ENCODE data around the gene ABCA13. TPM values are rescaled to one million over a fixed set of nuclear protein-coding genes. Genes with fewer than 3 reads are reported as not detected.

ABCA13 gene
- total and polyA plus RNA-seq, 2 of the 4 experiments (the other 2 are of a cell fraction) = under 0.01 to 0.07 TPM

DNA sequence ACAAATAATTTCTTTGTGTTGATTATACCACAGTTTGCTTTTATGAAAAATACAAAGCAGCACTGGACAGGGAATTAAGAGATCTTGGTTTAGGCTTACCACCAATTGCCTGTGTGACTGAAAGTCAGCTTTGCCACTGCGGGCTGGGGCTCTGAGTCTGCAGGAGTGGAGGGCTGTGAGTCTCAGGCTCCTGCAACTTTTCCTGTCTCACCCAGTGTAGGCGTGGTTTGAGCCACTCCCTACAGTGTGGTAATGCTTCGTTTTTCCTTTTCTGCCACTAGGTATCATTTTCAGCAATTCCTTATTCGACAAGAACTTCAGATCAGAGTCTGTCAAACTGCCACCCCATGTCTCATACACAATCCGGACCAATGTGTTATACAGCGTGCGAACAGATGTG is 180.6 kb downstream of the ABCA13 start:
- no peak for TF ChIP-seq MXI1 (IDR thresholded peaks at IDR 0.05; ENCODE audit: borderline replicate concordance, low read depth, low read length)
- TF ChIP-seq MAFK (IDR thresholded peaks at IDR 0.05; ENCODE audit: low read depth, low read length) = no peak
- TF ChIP-seq BHLHE40 (IDR thresholded peaks at IDR 0.05; ENCODE audit: low read depth, low read length) = no peak
- TF ChIP-seq RAD21 (IDR thresholded peaks at IDR 0.05; ENCODE audit: low read length) = no peak
- Histone ChIP-seq H3K14ac (replicated peaks; ENCODE audit: low read depth, low read length) (no peak overlapping the region), H2BK120ac (ENCODE audit: low read depth, low read length) (no peak overlapping the region), H3K36me3 (ENCODE audit: control insufficient read depth, insufficient read depth, low read length) (no peaks in the 10 kb centered on the region), H2AK9ac (replicated peaks; ENCODE audit: low read depth, low read length, poor library complexity) (no peak overlapping the region), H4K20me1 (ENCODE audit: insufficient read depth, low read length) (no peaks in the 10 kb centered on the region), H3K27ac (ENCODE audit: insufficient read depth, low read length) (no peak overlapping the region), H3K4me3 (ENCODE audit: insufficient read depth, low read depth, low read length) (no peak overlapping the region), H3K9me1 (ENCODE audit: insufficient read depth, low read length) (no peaks in the 10 kb centered on the region), H3K56ac (ENCODE audit: extremely low read depth, insufficient read depth, low read length) (no peak overlapping the region), H3K23ac (ENCODE audit: low read depth, low read length) (no peak overlapping the region), H4K91ac (ENCODE audit: insufficient read depth, low read depth, low read length) (no peak overlapping the region), H3K4me1 (ENCODE audit: control insufficient read depth, insufficient read depth, low read length) (no peaks in the 10 kb centered on the region), H3K79me1 (ENCODE audit: low read depth in 1 of 2, low read length in 2 of 2) (no peaks in the 10 kb centered on the region), H3K9ac (ENCODE audit: low read depth, low read length) (no peak overlapping the region), H3K27me3 (ENCODE audit: control insufficient read depth, insufficient read depth, low read length) (peaks cover 1% of the 10 kb centered on the region), H3K4ac (ENCODE audit: low read depth, low read length) (no peak overlapping the region), H3K9me3 (ENCODE audit: control insufficient read depth, insufficient read depth, low read length) (no peaks in the 10 kb centered on the region), H4K5ac (ENCODE audit: low read depth, low read length) (no peak overlapping the region), H2BK5ac (ENCODE audit: low read depth, low read length, poor library complexity, severe bottlenecking) (no peak overlapping the region), H2AFZ (replicated peaks; ENCODE audit: low read length, poor library complexity) (no peak overlapping the region), H3K18ac (ENCODE audit: low read depth, low read length) (no peak overlapping the region), H4K8ac (ENCODE audit: low read depth in 2 of 2, low read length in 2 of 2) (no peak overlapping the region), H2AK5ac (ENCODE audit: low read depth, low read length) (no peak overlapping the region), H3K4me2 (ENCODE audit: low read depth, low read length) (no peak overlapping the region), H2BK20ac (ENCODE audit: low read depth, low read length) (no peak overlapping the region), H2BK15ac (ENCODE audit: low read depth, low read length) (no peak overlapping the region)
- in situ Hi-C loops (cut with MboI; ENCODE audit: low sequenced_read_pairs) = no loop called here
- BruUV-seq (replicated peaks) = no TSS peak
- dilution Hi-C loops (cut with HindIII; ENCODE audit: low sequenced_read_pairs, unreplicated experiment) = no loop called here
- CTCF ChIA-PET = no interaction called here
- ATAC-seq (ENCODE audit: low read depth) (no peak), DNase-seq (no peak)
- no CpG with 5 or more reads among the region's 7 CpGs for WGBS, 2 experiments (ENCODE audit: extremely low coverage in 2 of 2, insufficient read length in 1 of 2)
- POLR2A ChIA-PET (ENCODE audit: unreplicated experiment) = no interaction called here
- intact Hi-C loops (cut with micrococcal nuclease) = no loop called here
